CD8-positive, alpha-beta memory T cell (primary cell): ENCODE results near the gene SYNE2. TPM values are rescaled to one million over a fixed set of nuclear protein-coding genes. Genes with fewer than 3 reads are reported as not detected.

Experiments
- CTCF ChIA-PET: fragments of 350-600 bp; sonication (Branson Sonifier 250); formaldehyde crosslinking; loops from one replicate; lab custom pipeline; 2021; ENCODE audit warnings: antibody characterized with exemption; lab: Charles Lee
- POLR2A ChIA-PET: fragments of 350-600 bp; sonication (Branson Sonifier 250); formaldehyde crosslinking; loops from one replicate; lab custom pipeline; 2021; ENCODE audit warnings: antibody characterized with exemption; lab: Charles Lee
- DNase-seq, 5 donors: peaks; one replicate each; pipeline versions ENCODE4 v3.0.0 to v3.0.0-alpha.2; 2020 to 2022; ENCODE audit warnings: mixed read lengths in 1 of 5
- H3K27ac ChIP-seq: one replicate; pipeline ENCODE4 v1.7.0; 2013; ENCODE audit warnings: low read depth, mild to moderate bottlenecking, low read length, moderate library complexity
- H3K27me3 ChIP-seq: 2 replicates; pipeline ENCODE4 v1.7.0; 2013; ENCODE audit warnings: low read length, mild to moderate bottlenecking; ENCODE audit not compliant: insufficient read depth, poor library complexity, severe bottlenecking
- H3K36me3 ChIP-seq: 2 replicates; pipeline ENCODE4 v1.7.0; 2013; ENCODE audit warnings: mild to moderate bottlenecking, low read length, moderate library complexity; ENCODE audit not compliant: insufficient read depth
- H3K4me1 ChIP-seq: 2 replicates; pipeline ENCODE4 v1.7.0; 2013; ENCODE audit warnings: mild to moderate bottlenecking, low read length, moderate library complexity; ENCODE audit not compliant: insufficient read depth
- H3K4me3 ChIP-seq: 2 replicates; pipeline ENCODE4 v1.7.0; 2013; ENCODE audit warnings: mild to moderate bottlenecking, low read length
- H3K9me3 ChIP-seq: 2 replicates; pipeline ENCODE4 v1.7.0; 2013; ENCODE audit warnings: mild to moderate bottlenecking, low read length
- H3K27ac Mint-ChIP-seq, 8 donors: one replicate each; pipeline ENCODE4 v1.8.0; 2020 to 2021; ENCODE audit warnings: mixed read lengths in 8 of 8, mild to moderate bottlenecking in 6 of 8, inconsistent platforms in 3 of 8, moderate library complexity in 3 of 8
- H3K27me3 Mint-ChIP-seq, 2 donors: one replicate each; pipeline ENCODE4 v1.8.0; 2020 to 2021; ENCODE audit warnings: mixed read lengths in 2 of 2, mild to moderate bottlenecking in 1 of 2, moderate library complexity in 1 of 2
- H3K36me3 Mint-ChIP-seq, 3 donors: one replicate each; pipeline ENCODE4 v1.8.0; 2020 to 2021; ENCODE audit warnings: mixed read lengths in 3 of 3, inconsistent platforms in 1 of 3, mild to moderate bottlenecking in 1 of 3
- H3K4me1 Mint-ChIP-seq, 3 donors: one replicate each; pipeline ENCODE4 v1.8.0; 2020 to 2021; ENCODE audit warnings: mixed read lengths in 3 of 3, inconsistent platforms in 1 of 3, mild to moderate bottlenecking in 1 of 3
- H3K4me3 Mint-ChIP-seq, 7 donors: one replicate each; pipeline ENCODE4 v1.8.0; 2020 to 2021; ENCODE audit warnings: mixed read lengths in 7 of 7, mild to moderate bottlenecking in 6 of 7, moderate library complexity in 4 of 7, inconsistent platforms in 2 of 7
- H3K9me3 Mint-ChIP-seq, 5 donors: one replicate each; pipeline ENCODE4 v1.8.0; 2020 to 2022; ENCODE audit warnings: mixed read lengths in 5 of 5, mild to moderate bottlenecking in 3 of 5, moderate library complexity in 2 of 5, inconsistent platforms in 1 of 5
- polyA plus RNA-seq: library from polyadenylated mRNA; unstranded; fragments of 300-500 nt; fragmentation: Illumina TruSeq; gene quantifications from one replicate; pipeline ENCODE4 v1.2.3, GENCODE V29; 2021
- total RNA-seq, 2 experiments: library from RNA; stranded (reverse); gene quantifications; one replicate each; pipeline ENCODE4 v1.2.3, GENCODE V29; 2021

Gene SYNE2
- total and polyA plus RNA-seq, 3 experiments from 2014 or later: 45.2 to 104 (median 45.6) TPM

DNA sequence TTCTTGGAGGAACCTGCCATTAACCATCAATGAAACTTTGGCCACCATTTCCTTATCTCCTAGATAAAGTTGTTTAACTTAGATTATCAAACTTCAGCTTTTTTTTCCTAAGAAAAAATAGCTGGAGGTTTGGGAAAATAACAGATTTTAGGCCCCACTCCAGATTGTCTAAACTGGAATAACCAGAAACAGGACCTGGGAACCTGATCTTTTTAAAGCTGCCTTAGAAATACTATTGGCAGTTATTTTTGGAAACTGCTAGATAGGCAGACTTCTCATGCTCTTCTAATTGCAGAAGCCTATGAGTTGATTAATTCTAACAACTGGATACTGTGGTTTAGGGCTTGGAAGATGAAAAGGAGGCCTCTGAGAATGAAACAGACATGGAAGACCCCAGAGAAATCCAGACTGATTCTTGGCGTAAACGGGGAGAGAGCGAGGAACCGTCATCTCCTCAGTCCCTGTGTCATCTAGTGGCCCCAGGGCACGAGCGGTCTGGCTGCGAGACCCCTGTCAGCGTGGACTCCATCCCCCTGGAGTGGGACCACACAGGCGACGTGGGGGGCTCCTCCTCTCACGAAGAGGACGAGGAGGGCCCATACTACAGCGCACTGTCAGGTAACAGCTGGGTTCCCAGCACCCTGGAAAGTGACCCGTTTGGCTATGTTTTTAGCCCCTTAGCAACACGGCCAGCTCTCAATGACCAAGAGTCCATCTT lies 361.2 kb downstream of the SYNE2 start:
- Mint-ChIP-seq H3K36me3 (peaks cover 6 to 100% (median 37%) of the 10 kb centered on the region in 3 donors), H3K9me3 (no peaks in the 10 kb centered on the region), H3K27ac (peak overlapping the region in 1 of 8 donors; percentile 61), H3K4me1 (no peaks in the 10 kb centered on the region), H3K27me3 (no peaks in the 10 kb centered on the region), H3K4me3 (no peak overlapping the region)
- CTCF ChIA-PET: interaction anchor here (1.2 kb wide), 1 partner anchor 9 kb away, joined by 3 read pairs; no protein-coding TSS in a partner anchor
- peaks cover 74% of the 10 kb centered on the region for H3K36me3 ChIP-seq
- no peaks in the 10 kb centered on the region for H3K9me3 ChIP-seq
- POLR2A ChIA-PET: interaction anchor here (0.6 kb wide), 1 partner anchor 63 kb away, joined by 3 read pairs; no protein-coding TSS in a partner anchor
- no peak overlapping the region for H3K27ac ChIP-seq
- H3K27me3 ChIP-seq: no peaks in the 10 kb centered on the region
- DNase-seq: no peak
- no peaks in the 10 kb centered on the region for H3K4me1 ChIP-seq
- H3K4me3 ChIP-seq: no peak overlapping the region

DNA sequence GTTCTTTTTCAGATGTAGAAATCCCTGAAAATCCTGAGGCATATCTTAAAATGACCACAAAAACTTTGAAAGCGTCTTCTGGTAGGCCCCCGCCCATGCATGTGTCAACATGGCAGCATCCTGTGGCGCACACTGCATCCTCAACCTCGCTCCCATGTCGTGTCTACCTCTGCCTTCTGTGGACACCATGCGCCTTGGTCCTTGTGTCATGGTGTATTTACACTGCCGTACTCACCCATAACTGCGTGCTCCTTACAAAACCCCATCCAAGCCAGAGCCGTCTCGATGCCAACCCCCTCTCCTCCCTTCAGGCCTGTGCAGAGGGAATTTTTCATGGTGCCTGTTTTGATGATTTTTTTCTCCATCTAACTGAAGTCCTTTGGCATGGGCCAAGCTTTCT lies 362.5 kb downstream of the SYNE2 start:
- Histone ChIP-seq H3K4me3 (no peak overlapping the region), H3K27ac (no peak overlapping the region)
- CTCF ChIA-PET: no interaction called here

DNA sequence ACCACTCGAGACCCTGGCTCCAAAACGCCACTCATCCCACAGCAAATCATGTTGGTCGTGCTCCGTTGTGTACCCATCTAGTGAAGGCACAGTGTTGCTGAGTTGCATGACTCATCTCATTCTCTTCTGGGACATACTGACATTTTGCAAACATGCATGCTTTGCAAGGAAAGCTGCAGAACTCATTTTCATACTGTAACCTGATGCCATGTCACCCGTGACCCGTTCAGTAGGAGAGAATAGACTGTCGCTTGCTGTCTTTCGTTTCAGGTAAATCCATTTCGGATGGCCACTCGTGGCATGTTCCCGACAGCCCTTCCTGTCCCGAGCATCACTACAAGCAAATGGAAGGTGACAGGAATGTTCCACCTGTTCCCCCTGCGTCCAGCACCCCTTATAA lies 363.2 kb downstream of the SYNE2 start:
- Mint-ChIP-seq H3K36me3 (peaks cover 6 to 100% (median 35%) of the 10 kb centered on the region in 3 donors), H3K4me1 (no peaks in the 10 kb centered on the region), H3K9me3 (no peaks in the 10 kb centered on the region), H3K27ac (peak overlapping the region in 2 of 8 donors; percentile 12 to 17), H3K4me3 (no peak overlapping the region), H3K27me3 (no peaks in the 10 kb centered on the region)
- no peaks in the 10 kb centered on the region for H3K4me1 ChIP-seq
- H3K27me3 ChIP-seq: no peaks in the 10 kb centered on the region
- CTCF ChIA-PET: no interaction called here
- no peak overlapping the region for H3K27ac ChIP-seq
- no peaks in the 10 kb centered on the region for H3K9me3 ChIP-seq
- H3K4me3 ChIP-seq: no peak overlapping the region
- DNase-seq: no peak
- H3K36me3 ChIP-seq: peaks cover 71% of the 10 kb centered on the region
- POLR2A ChIA-PET: no interaction called here

More for the DNA sequence above, 362.5 kb downstream of the SYNE2 start:
- Mint-ChIP-seq H3K27ac (peak overlapping the region in 1 of 8 donors; percentile 78), H3K4me3 (no peak overlapping the region), H3K9me3 (no peaks in the 10 kb centered on the region), H3K36me3 (peaks cover 6 to 100% (median 37%) of the 10 kb centered on the region in 3 donors), H3K27me3 (no peaks in the 10 kb centered on the region), H3K4me1 (no peaks in the 10 kb centered on the region)
- no peaks in the 10 kb centered on the region for H3K27me3 ChIP-seq
- H3K9me3 ChIP-seq: no peaks in the 10 kb centered on the region
- H3K36me3 ChIP-seq: peaks cover 73% of the 10 kb centered on the region
- H3K4me1 ChIP-seq: no peaks in the 10 kb centered on the region
- POLR2A ChIA-PET: interaction anchor here (0.5 kb wide), 1 partner anchor 8 kb away, joined by 3 read pairs; no protein-coding TSS in a partner anchor
- DNase-seq: no peak

DNA sequence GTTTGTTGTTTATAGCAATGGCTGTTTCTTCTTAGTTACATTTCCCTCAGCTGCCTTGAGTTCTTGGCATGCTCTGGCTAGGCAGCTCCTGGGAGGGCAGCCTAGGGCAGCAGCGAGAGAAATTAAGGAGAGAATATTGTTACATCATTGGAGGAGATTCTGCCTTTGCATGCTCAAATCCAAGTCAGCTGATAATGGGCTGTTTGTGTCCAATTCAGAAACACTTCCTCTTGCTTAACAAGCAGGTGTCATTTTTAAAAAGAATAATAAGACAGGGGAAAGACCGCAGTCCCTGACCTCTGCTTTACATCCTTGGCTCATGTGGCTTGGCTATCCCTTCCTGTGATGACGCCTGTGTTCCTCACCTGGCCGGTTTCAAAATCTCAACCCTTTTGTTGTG lies 364.5 kb downstream of the SYNE2 start:
- no peaks in the 10 kb centered on the region for H3K4me1 Mint-ChIP-seq
- no peak for DNase-seq
- H3K27ac Mint-ChIP-seq: peak overlapping the region in 1 of 8 donors; percentile 46
- Histone ChIP-seq H3K4me1 (no peaks in the 10 kb centered on the region), H3K36me3 (peaks cover 71% of the 10 kb centered on the region), H3K27me3 (no peaks in the 10 kb centered on the region), H3K4me3 (no peak overlapping the region), H3K27ac (no peak overlapping the region), H3K9me3 (no peaks in the 10 kb centered on the region)
- POLR2A ChIA-PET: no interaction called here
- no peak overlapping the region for H3K4me3 Mint-ChIP-seq
- no peaks in the 10 kb centered on the region for H3K9me3 Mint-ChIP-seq
- H3K27me3 Mint-ChIP-seq: no peaks in the 10 kb centered on the region
- CTCF ChIA-PET: no interaction called here
- H3K36me3 Mint-ChIP-seq: peaks cover 6 to 98% (median 35%) of the 10 kb centered on the region in 3 donors

DNA sequence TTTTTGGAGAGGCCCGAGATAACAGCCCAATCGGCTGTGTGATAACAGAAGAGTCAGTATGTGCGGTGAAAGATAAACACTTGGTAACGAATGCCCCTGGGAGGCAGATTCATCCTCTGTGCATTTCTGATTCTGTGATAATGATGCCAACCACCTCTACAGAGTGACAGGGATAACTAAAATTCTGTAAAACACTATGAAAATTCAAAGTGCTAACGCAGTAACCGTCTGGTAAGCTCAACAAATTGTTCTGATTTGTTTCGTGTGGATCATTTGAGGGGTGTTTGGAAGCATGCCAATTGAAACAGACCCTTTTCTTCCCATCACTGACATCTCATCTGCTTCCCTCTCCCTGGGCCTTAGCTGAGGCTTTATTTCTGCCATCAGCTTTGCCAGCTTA lies 365.0 kb downstream of the SYNE2 start:
- Histone ChIP-seq H3K36me3 (peaks cover 70% of the 10 kb centered on the region), H3K9me3 (no peaks in the 10 kb centered on the region), H3K4me1 (no peaks in the 10 kb centered on the region), H3K27me3 (no peaks in the 10 kb centered on the region), H3K27ac (no peak overlapping the region), H3K4me3 (no peak overlapping the region)
- H3K27ac Mint-ChIP-seq: peak overlapping the region in 1 of 8 donors; percentile 44
- POLR2A ChIA-PET: no interaction called here
- CTCF ChIA-PET: no interaction called here
- peaks cover 6 to 96% (median 35%) of the 10 kb centered on the region in 3 donors for H3K36me3 Mint-ChIP-seq
- no peak for DNase-seq
- H3K27me3 Mint-ChIP-seq: no peaks in the 10 kb centered on the region
- H3K4me3 Mint-ChIP-seq: no peak overlapping the region
- H3K9me3 Mint-ChIP-seq: no peaks in the 10 kb centered on the region
- H3K4me1 Mint-ChIP-seq: no peaks in the 10 kb centered on the region

DNA sequence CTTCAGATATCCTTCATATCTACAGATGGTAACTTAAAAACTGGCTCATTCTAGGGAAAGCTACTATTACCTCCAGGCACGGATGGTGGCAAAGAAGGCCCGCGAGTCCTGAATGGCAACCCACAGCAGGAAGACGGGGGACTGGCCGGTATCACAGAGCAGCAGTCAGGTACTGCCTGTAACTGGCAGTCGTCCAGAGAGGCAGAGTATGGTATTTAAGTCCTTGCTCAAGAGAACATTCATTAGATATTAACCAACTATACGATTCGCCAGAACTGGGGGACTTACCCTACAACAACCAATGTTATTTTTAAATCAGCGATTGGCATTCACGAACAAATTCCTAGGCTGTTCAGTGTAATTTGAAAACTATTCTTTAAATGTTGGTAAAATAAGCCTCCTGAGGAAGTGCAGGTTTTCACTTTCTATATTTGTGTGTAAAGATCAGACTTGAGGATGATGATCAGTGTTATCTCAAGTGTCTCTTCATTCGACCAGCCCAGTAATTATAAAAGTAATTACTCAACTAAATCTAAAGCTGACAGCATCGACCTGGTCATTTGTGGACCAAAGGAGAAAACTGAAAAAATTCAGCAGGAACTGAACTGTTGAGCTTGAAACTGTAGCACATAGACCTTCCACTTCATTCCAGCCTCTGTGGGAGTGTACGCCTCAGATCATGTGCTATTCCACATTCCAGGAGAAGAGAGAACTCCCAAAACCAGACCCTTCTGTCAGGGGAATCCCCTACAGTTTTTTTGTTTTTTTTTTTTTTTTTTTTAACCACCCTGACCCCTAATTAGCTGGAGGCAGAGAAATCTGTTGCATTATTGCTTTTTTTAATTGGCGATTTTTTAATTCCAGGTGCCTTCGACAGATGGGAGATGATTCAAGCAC lies 365.8 kb downstream of the SYNE2 start:
- ChIA-PET CTCF (no interaction called here), POLR2A (interaction anchor here (0.7 kb wide), 1 partner anchor 273 kb away, joined by 6 read pairs; no protein-coding TSS in a partner anchor)
- no peak overlapping the region for H3K4me3 ChIP-seq
- peaks cover 68% of the 10 kb centered on the region for H3K36me3 ChIP-seq
- no peaks in the 10 kb centered on the region for H3K27me3 Mint-ChIP-seq
- peak overlapping the region in 3 of 8 donors; percentile 1 to 87 (median 44) for H3K27ac Mint-ChIP-seq
- no peaks in the 10 kb centered on the region for H3K4me1 ChIP-seq
- peaks cover 9 to 96% (median 37%) of the 10 kb centered on the region in 3 donors for H3K36me3 Mint-ChIP-seq
- no peaks in the 10 kb centered on the region for H3K9me3 ChIP-seq
- no peak for DNase-seq
- H3K9me3 Mint-ChIP-seq: no peaks in the 10 kb centered on the region
- H3K27me3 ChIP-seq: no peaks in the 10 kb centered on the region
- no peak overlapping the region for H3K27ac ChIP-seq
- no peaks in the 10 kb centered on the region for H3K4me1 Mint-ChIP-seq
- no peak overlapping the region for H3K4me3 Mint-ChIP-seq

DNA sequence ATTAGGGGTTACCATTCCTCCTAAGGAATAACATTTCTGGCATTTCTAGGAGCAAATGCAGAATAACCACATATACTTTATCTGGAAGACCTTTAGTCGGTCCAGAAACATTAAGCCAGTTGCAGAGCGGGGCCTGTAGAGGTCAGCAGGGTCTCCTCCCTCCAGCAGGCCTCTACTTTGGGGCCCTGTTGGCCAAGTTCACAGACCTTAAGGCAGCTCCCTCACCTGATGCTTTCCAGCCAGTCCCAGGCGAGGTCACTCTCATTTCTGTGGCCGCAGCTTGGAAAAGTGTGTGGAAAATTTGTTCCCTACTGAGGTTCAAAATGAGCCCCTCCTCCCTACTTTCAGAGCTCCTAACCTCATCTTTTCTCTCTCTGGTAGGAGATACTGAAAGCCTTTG lies 367.3 kb downstream of the SYNE2 start:
- ChIA-PET POLR2A (no interaction called here), CTCF (no interaction called here)
- no peak overlapping the region for H3K27ac ChIP-seq
- H3K27me3 Mint-ChIP-seq: no peaks in the 10 kb centered on the region
- H3K9me3 Mint-ChIP-seq: no peaks in the 10 kb centered on the region
- H3K4me1 Mint-ChIP-seq: no peaks in the 10 kb centered on the region
- no peak for DNase-seq
- no peaks in the 10 kb centered on the region for H3K9me3 ChIP-seq
- no peak overlapping the region for H3K4me3 ChIP-seq
- H3K27ac Mint-ChIP-seq: no peak overlapping the region
- H3K27me3 ChIP-seq: no peaks in the 10 kb centered on the region
- H3K4me1 ChIP-seq: no peaks in the 10 kb centered on the region
- H3K4me3 Mint-ChIP-seq: no peak overlapping the region
- peaks cover 9 to 95% (median 35%) of the 10 kb centered on the region in 3 donors for H3K36me3 Mint-ChIP-seq
- peaks cover 73% of the 10 kb centered on the region for H3K36me3 ChIP-seq

DNA sequence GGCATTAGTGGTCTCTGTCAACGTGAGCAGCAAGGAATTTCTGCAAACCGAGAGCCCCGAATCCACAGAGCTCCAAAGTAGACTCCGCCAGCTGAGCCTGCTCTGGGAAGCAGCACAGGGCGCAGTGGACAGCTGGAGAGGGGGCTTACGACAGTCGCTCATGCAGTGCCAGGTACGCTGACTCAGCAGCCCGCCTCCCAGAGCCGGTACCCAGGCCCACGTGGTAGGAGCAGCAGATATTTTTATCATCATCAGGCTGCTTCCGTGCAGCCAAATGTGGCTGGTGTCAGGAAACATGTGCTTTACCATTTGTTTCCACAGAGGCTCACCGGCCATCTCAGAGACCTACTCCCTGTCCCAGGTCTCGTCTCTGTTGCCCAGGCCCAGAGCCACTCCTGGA lies 367.7 kb downstream of the SYNE2 start:
- Histone ChIP-seq H3K9me3 (no peaks in the 10 kb centered on the region), H3K27ac (no peak overlapping the region), H3K36me3 (peaks cover 72% of the 10 kb centered on the region), H3K4me1 (no peaks in the 10 kb centered on the region), H3K27me3 (no peaks in the 10 kb centered on the region), H3K4me3 (no peak overlapping the region)
- H3K27me3 Mint-ChIP-seq: no peaks in the 10 kb centered on the region
- H3K4me3 Mint-ChIP-seq: no peak overlapping the region
- no peaks in the 10 kb centered on the region for H3K9me3 Mint-ChIP-seq
- H3K36me3 Mint-ChIP-seq: peaks cover 9 to 95% (median 32%) of the 10 kb centered on the region in 3 donors
- ChIA-PET POLR2A (no interaction called here), CTCF (no interaction called here)
- no peaks in the 10 kb centered on the region for H3K4me1 Mint-ChIP-seq
- H3K27ac Mint-ChIP-seq: no peak overlapping the region
- no peak for DNase-seq
